Lower lobe of right lung (tissue), 2 donors: ENCODE data around the gene PRSS33. TPM values are rescaled to one million over a fixed set of nuclear protein-coding genes. Genes with fewer than 3 reads are reported as not detected.

ENCODE experiments used
- ATAC-seq, 2 donors: fragments of 200-7000 bp; cut with Tn5 transposase; one replicate each; pipeline ENCODE4 v1.9.1; 2020 to 2022; ENCODE audit warnings: mild to moderate bottlenecking in 2 of 2, moderate library complexity in 2 of 2
- DNase-seq: peaks from one replicate; pipeline ENCODE4 v3.0.0-alpha.2; 2020
- H3K27ac ChIP-seq: fragments of 200-600 bp; one replicate; pipeline ENCODE4 v1.8.0; 2022
- H3K27me3 ChIP-seq: fragments of 200-600 bp; one replicate; pipeline ENCODE4 v1.8.0; 2022; ENCODE audit warnings: low read depth
- H3K36me3 ChIP-seq: fragments of 200-600 bp; one replicate; pipeline ENCODE4 v1.8.0; 2022; ENCODE audit warnings: mild to moderate bottlenecking
- H3K4me1 ChIP-seq: fragments of 200-600 bp; one replicate; pipeline ENCODE4 v1.8.0; 2022
- H3K4me3 ChIP-seq: fragments of 200-600 bp; one replicate; pipeline ENCODE4 v1.8.0; 2022; ENCODE audit warnings: mild to moderate bottlenecking
- H3K9me3 ChIP-seq: fragments of 200-600 bp; one replicate; pipeline ENCODE4 v1.8.0; 2022
- intact Hi-C: fragments of 100-400 bp; cut with DNase I; formaldehyde crosslinking; loops from one replicate; pipeline ENCODE4 v1.11.0; 2022
- total RNA-seq: library from RNA; stranded (reverse); fragmentation: NEBNext Ultra II Directional; extraction: Animal tissue kit (Norgen Biotek cat#: 25700); gene quantifications from one replicate; pipeline ENCODE4 v1.2.1, GENCODE V29; 2021
- TF ChIP-seq, protein P1 (sequence below): fragments of 200-600 bp; IDR thresholded peaks from one replicate; pipeline ENCODE4 v1.8.0; 2022; ENCODE audit warnings: antibody characterized with exemption, mild to moderate bottlenecking
- donor health status: DM: no; HTN: yes; CAD: no; lungs with severe emphysema.

PRSS33 gene
- total RNA-seq, 1 donor from 2014 or later = not detected

- Histone ChIP-seq H3K27ac (no peak overlapping the region), H3K36me3 (no peaks in the 10 kb centered on the region), H3K9me3 (no peaks in the 10 kb centered on the region), H3K4me3 (no peak overlapping the region), H3K27me3 (peaks cover 5% of the 10 kb centered on the region), H3K4me1 (no peaks in the 10 kb centered on the region)
- ATAC-seq (no peak), DNase-seq (no peak)
- TF ChIP-seq, protein P1, sequence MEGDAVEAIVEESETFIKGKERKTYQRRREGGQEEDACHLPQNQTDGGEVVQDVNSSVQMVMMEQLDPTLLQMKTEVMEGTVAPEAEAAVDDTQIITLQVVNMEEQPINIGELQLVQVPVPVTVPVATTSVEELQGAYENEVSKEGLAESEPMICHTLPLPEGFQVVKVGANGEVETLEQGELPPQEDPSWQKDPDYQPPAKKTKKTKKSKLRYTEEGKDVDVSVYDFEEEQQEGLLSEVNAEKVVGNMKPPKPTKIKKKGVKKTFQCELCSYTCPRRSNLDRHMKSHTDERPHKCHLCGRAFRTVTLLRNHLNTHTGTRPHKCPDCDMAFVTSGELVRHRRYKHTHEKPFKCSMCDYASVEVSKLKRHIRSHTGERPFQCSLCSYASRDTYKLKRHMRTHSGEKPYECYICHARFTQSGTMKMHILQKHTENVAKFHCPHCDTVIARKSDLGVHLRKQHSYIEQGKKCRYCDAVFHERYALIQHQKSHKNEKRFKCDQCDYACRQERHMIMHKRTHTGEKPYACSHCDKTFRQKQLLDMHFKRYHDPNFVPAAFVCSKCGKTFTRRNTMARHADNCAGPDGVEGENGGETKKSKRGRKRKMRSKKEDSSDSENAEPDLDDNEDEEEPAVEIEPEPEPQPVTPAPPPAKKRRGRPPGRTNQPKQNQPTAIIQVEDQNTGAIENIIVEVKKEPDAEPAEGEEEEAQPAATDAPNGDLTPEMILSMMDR = no peak
- intact Hi-C loops = no loop called here
Measured at GRCh38 chr16:2737238-2737605, 50.1 kb downstream of the PRSS33 start.

- no peak for DNase-seq
- H3K36me3 ChIP-seq = no peaks in the 10 kb centered on the region
- no peak for ATAC-seq
- no peaks in the 10 kb centered on the region for H3K4me1 ChIP-seq
- no peak overlapping the region for H3K4me3 ChIP-seq
- TF ChIP-seq, protein P1 = no peak
- no peak overlapping the region for H3K27ac ChIP-seq
- intact Hi-C loops = no loop called here
- no peaks in the 10 kb centered on the region for H3K9me3 ChIP-seq
- peaks cover 5% of the 10 kb centered on the region for H3K27me3 ChIP-seq
Measured at GRCh38 chr16:2736476-2737237, 50.7 kb downstream of the PRSS33 start.

DNA sequence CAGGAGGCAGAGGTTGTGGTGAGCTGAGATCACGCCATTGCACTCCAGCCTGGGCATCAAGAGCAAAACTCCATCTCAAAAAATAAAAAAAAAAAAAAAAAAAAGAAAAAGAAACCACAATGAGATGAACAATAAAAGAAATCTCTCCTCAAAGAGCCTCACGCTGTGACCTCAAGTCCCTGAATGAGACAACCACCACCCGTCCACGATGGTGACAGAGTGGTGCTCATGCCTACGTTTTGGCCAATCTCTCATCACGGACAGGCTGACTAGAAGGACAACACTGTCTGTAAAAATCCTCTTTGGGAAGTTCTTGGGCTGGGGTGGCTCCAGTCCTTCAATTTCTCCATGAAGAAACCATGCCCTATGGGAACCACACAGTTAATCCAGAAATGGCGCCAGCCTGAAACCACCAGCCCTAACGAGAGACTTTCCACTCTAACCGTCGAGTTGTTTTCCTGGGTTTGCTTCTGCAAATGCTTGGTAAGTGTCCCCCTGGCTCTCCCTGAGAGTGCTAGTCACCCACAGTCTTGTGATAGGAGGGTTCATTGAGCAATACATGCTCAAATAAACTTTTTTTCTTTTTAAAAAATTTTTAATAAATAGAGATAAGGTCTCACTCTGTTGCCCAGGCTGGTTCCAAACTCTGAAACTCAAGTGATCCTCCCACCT, 52.4 kb downstream of the PRSS33 start:
- Histone ChIP-seq H3K36me3 (no peaks in the 10 kb centered on the region), H3K9me3 (no peaks in the 10 kb centered on the region), H3K4me3 (no peak overlapping the region), H3K27ac (no peak overlapping the region), H3K27me3 (peaks cover 5% of the 10 kb centered on the region), H3K4me1 (no peaks in the 10 kb centered on the region)
- ATAC-seq = peak in 1 of 2 donors; percentile 23
- DNase-seq = no peak
- intact Hi-C loops = no loop called here
- TF ChIP-seq, protein P1 = no peak

Other genes with a start within 250 kb of the PRSS33 start
- gene PDPK1, start 249.5 kb downstream of the PRSS33 start, total RNA-seq = 74.4 TPM
- gene KCTD5, start 105.0 kb downstream of the PRSS33 start, total RNA-seq = 24.8 TPM
- 1.3 TPM for gene PRSS27, start 67.3 kb downstream of the PRSS33 start, total RNA-seq
- 659 TPM for gene SRRM2, start 34.9 kb downstream of the PRSS33 start, total RNA-seq
- gene ELOB, start 10.3 kb downstream of the PRSS33 start, total RNA-seq = 196 TPM
- gene PRSS41, start 10.9 kb upstream of the PRSS33 start, total RNA-seq = not detected
- gene PRSS21, start 29.7 kb upstream of the PRSS33 start, total RNA-seq = 26.5 TPM
- gene ZG16B, start 42.7 kb upstream of the PRSS33 start, total RNA-seq = 4.5 TPM
- 15.3 TPM for gene PRSS22, start 70.6 kb upstream of the PRSS33 start, total RNA-seq
- 27.8 TPM for gene FLYWCH2, start 95.7 kb upstream of the PRSS33 start, total RNA-seq
- gene FLYWCH1, start 124.4 kb upstream of the PRSS33 start, total RNA-seq = 34.7 TPM
- not detected for gene KREMEN2, start 176.7 kb upstream of the PRSS33 start, total RNA-seq
- gene PAQR4, start 181.8 kb upstream of the PRSS33 start, total RNA-seq = 10.8 TPM
- gene PKMYT1, start 192.9 kb upstream of the PRSS33 start, total RNA-seq = 4.0 TPM
- 1.0 TPM for gene CLDN9, start 225.4 kb upstream of the PRSS33 start, total RNA-seq
- not detected for gene CLDN6, start 230.6 kb upstream of the PRSS33 start, total RNA-seq
- 28.8 TPM for gene TNFRSF12A, start 232.8 kb upstream of the PRSS33 start, total RNA-seq
- 43.2 TPM for gene HCFC1R1, start 236.4 kb upstream of the PRSS33 start, total RNA-seq
- 26.8 TPM for gene THOC6, start 236.5 kb upstream of the PRSS33 start, total RNA-seq
- gene BICDL2, start 249.4 kb upstream of the PRSS33 start, total RNA-seq = 19.5 TPM